SK-N-MC (cell line): ENCODE data around the gene NPAP1.

ENCODE experiments used
- EZH2 ChIP-seq: fragments of 200-600 bp; sonication (generic); IDR thresholded peaks from one replicate; pipeline ENCODE4 v1.6.1; 2017; ENCODE audit warnings: antibody characterized with exemption
- POLR2AphosphoS5 ChIP-seq: IDR thresholded peaks from 2 replicates; pipeline ENCODE4 v1.6.1; 2012; ENCODE audit warnings: mild to moderate bottlenecking, low read depth, low read length, borderline replicate concordance

GRCh38 chr15:24696201-24696600, 20.6 kb downstream of the NPAP1 start:
- TF ChIP-seq POLR2AphosphoS5 (no peak), EZH2 (no peak)
